GM12878 (cell line): ENCODE results near the gene NOS1AP. TPM values are rescaled to one million over a fixed set of nuclear protein-coding genes. Genes with fewer than 3 reads are reported as not detected.

Source experiments
- ATAC-seq: fragments of 200-7000 bp; cut with Tn5 transposase; 3 replicates; pipeline ENCODE4 v1.9.1; 2020; ENCODE audit warnings: mild to moderate bottlenecking, moderate library complexity
- BruUV-seq: library from RNA; stranded (reverse); fragments of 400-500 nt; replicated peaks from 2 replicates; lab custom pipeline; 2021; lab: Mats Ljungman, UMichigan
- CTCF ChIA-PET: fragments of 300-600 bp; sonication (Branson Sonifier 250); formaldehyde crosslinking; extraction: SDS; loops from one replicate; lab custom pipeline; 2021; ENCODE audit warnings: inconsistent platforms; lab: Yijun Ruan, JAX
- POLR2A ChIA-PET: fragments of 350-600 bp; formaldehyde crosslinking; extraction: SDS; loops from one replicate; lab custom pipeline; 2021; ENCODE audit warnings: inconsistent platforms; lab: Charles Lee
- RAD21 ChIA-PET: fragments of 300-600 bp; sonication (Branson Sonifier 250); formaldehyde crosslinking; loops from one replicate; lab custom pipeline; 2023; ENCODE audit warnings: antibody characterized with exemption; ENCODE audit not compliant: unreplicated experiment; lab: Charles Lee
- SMC1A ChIA-PET: fragments of 300-600 bp; sonication (Branson Sonifier 250); formaldehyde crosslinking; loops from one replicate; lab custom pipeline; 2023; ENCODE audit not compliant: unreplicated experiment, uncharacterized antibody; lab: Charles Lee
- DNase-seq: peaks from one replicate; pipeline ENCODE4 v3.0.0-alpha.2; 2011; ENCODE audit warnings: low read depth, low spot score
- FAIRE-seq: peaks from 3 replicates; lab custom pipeline; 2011; peaks lifted over from hg19 to GRCh38; lab: Jason Lieb, UNC
- H2AFZ ChIP-seq: 2 replicates; pipeline ENCODE4 v1.6.0; 2011; ENCODE audit warnings: low read depth, low read length, control low read depth; ENCODE audit not compliant: control insufficient read depth
- H3K27ac ChIP-seq: 2 replicates; pipeline ENCODE4 v1.5.1; 2011; ENCODE audit warnings: control low read depth; ENCODE audit not compliant: control insufficient read depth, insufficient read depth
- H3K27me3 ChIP-seq, 2 experiments: replicated peaks in 1 of 2; 2 replicates each; pipeline versions ENCODE4 v1.6.0 to v1.6.1; 2011; ENCODE audit warnings: low read length in 1 of 2; ENCODE audit not compliant: control insufficient read depth in 2 of 2, insufficient read depth in 2 of 2
- H3K36me3 ChIP-seq, 2 experiments: 2 replicates each; pipeline ENCODE4 v1.5.1; 2011; ENCODE audit warnings: low read length in 1 of 2; ENCODE audit not compliant: control insufficient read depth in 2 of 2, insufficient read depth in 2 of 2
- H3K4me1 ChIP-seq: 2 replicates; pipeline ENCODE4 v1.6.1; 2011; ENCODE audit warnings: mild to moderate bottlenecking, low read length, moderate library complexity, mixed read lengths; ENCODE audit not compliant: control insufficient read depth, insufficient read depth
- H3K4me2 ChIP-seq: 2 replicates; pipeline ENCODE4 v1.6.0; 2011; ENCODE audit warnings: control low read depth; ENCODE audit not compliant: control insufficient read depth, insufficient read depth
- H3K4me3 ChIP-seq: fragments of 200-600 bp; sonication (generic); 2 replicates; pipeline ENCODE4 v1.5.1; 2016
- H3K79me2 ChIP-seq: 2 replicates; pipeline ENCODE4 v1.6.0; 2011; ENCODE audit warnings: low read length; ENCODE audit not compliant: control insufficient read depth, insufficient read depth
- H3K9ac ChIP-seq: 2 replicates; pipeline ENCODE4 v1.8.0; 2011; ENCODE audit warnings: low read length, control low read depth, mixed read lengths; ENCODE audit not compliant: control insufficient read depth, insufficient read depth
- H3K9me3 ChIP-seq: replicated peaks from 3 replicates; pipeline ENCODE4 v1.5.1; 2011; ENCODE audit warnings: mild to moderate bottlenecking, low read length; ENCODE audit not compliant: control insufficient read depth, insufficient read depth
- H4K20me1 ChIP-seq: 2 replicates; pipeline ENCODE4 v1.6.0; 2011; ENCODE audit not compliant: control insufficient read depth, insufficient read depth
- ATF7 ChIP-seq: fragments of 450-650 bp; IDR thresholded peaks from 2 replicates; pipeline ENCODE4 v1.6.1; 2016; ENCODE audit warnings: low read depth, mild to moderate bottlenecking
- ETV6 ChIP-seq, 2 experiments: fragments of 450-650 bp in 1 of 2; IDR thresholded peaks in 1 of 2; conservative IDR thresholded peaks in 1 of 2; 2 replicates each; pipeline ENCODE4 v1.6.1; 2014; ENCODE audit warnings: antibody characterized with exemption in 1 of 2, borderline replicate concordance in 1 of 2, low read depth in 1 of 2, mild to moderate bottlenecking in 1 of 2, moderate library complexity in 1 of 2
- MXI1 ChIP-seq: fragments of 150-350 bp; IDR thresholded peaks from 2 replicates; pipeline ENCODE4 v1.6.1; 2011; ENCODE audit warnings: low read depth, mild to moderate bottlenecking, inconsistent platforms, low read length, improper control_type of control experiment
- TCF12 ChIP-seq: IDR thresholded peaks from 2 replicates; pipeline ENCODE4 v1.6.1; 2011; ENCODE audit warnings: low read depth, mild to moderate bottlenecking, low read length
- WGBS: methylation state at CpG from one replicate; pipeline ENCODE4 v1.1.6; 2016; ENCODE audit warnings: low lambda C conversion rate; ENCODE audit not compliant: insufficient replicate concordance, insufficient coverage; ENCODE audit errors: missing lambda C conversion rate; 5-methylcytosine and 5-hydroxymethylcytosine counted together
- in situ Hi-C: fragments of 300-500 bp; cut with MboI; formaldehyde crosslinking; loops from 9 replicates; pipeline ENCODE4 v1.14.3; 2018; ENCODE audit warnings: mixed read lengths
- intact Hi-C: fragments of 100-400 bp; cut with micrococcal nuclease; formaldehyde crosslinking; loops from one replicate; pipeline ENCODE4 v1.14.2; 2022; ENCODE audit not compliant: unreplicated experiment
- polyA plus RNA-seq, 11 experiments: library from polyadenylated mRNA; depleted of rRNA in 4 of 11; unstranded in 6 of 11; stranded (reverse) in 5 of 11; fragments of >200 nt; fragmentation: Nextera tagmentation in 4 of 11; fragmentation: Illumina TruSeq in 1 of 11; extraction: Ambion mirVana in 4 of 11; extraction: Trizol in 1 of 11; gene quantifications; 1 replicate in 1 of 11; 2 replicates in 10 of 11; pipeline versions ENCODE4 v1.2.1 to v1.2.3, GENCODE V29; 2011 to 2016; ENCODE audit warnings: inconsistent platforms in 2 of 11, missing spikeins in 2 of 11, low read depth in 1 of 11
- total RNA-seq, 4 experiments: library from RNA; depleted of rRNA in 3 of 4; stranded (reverse); fragments of >200 nt in 3 of 4; fragmentation: Illumina TruSeq in 1 of 4; extraction: Trizol in 1 of 4; gene quantifications; 2 replicates each; pipeline versions ENCODE4 v1.2.1 to v1.2.3, GENCODE V29; 2013 to 2021
- TF ChIP-seq, protein P1 (sequence below): fragments of 450-650 bp; IDR thresholded peaks from 2 replicates; pipeline ENCODE4 v1.6.1; 2017; ENCODE audit warnings: antibody characterized with exemption, mild to moderate bottlenecking, moderate library complexity
- TF ChIP-seq, protein P2 (sequence below): fragments of 450-650 bp; IDR thresholded peaks from 2 replicates; pipeline ENCODE4 v1.6.1; 2017; ENCODE audit warnings: low read depth, mild to moderate bottlenecking, moderate library complexity
- TF ChIP-seq, protein P3 (sequence below): IDR thresholded peaks from 2 replicates; pipeline ENCODE4 v1.6.1; 2012; ENCODE audit warnings: mild to moderate bottlenecking, low read depth, low read length

The NOS1AP gene
- total and polyA plus RNA-seq, 10 of the 15 experiments (the other 5 are each of a cell fraction or from before 2014, with no cell fraction given), result 0.03 to 0.15 TPM; not detected in 8

DNA sequence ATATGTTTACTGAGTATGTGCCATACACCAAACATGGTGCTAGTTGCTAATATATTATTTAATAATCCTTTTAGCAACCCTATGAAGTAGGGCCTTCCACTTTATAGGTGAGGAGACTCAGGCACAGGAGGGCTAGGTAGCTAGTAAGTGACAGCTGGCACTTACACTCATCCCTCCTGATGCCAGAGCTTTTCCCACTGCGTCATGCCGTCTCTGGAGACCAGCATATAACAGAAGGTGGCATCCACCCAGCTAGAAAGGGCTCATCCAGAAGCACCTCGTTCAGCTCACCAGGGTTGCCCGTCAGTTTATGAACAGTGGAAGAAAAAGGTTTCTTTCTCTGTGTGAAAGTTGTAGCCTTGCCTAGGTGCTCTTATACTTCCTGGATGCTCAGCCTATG is 108.9 kb downstream of the NOS1AP start:
- in situ Hi-C loops, result no loop called here
- H3K27ac ChIP-seq, result no peak overlapping the region
- no TSS peak for BruUV-seq
- no peak for FAIRE-seq
- no peak for TF ChIP-seq TCF12
- TF ChIP-seq ETV6 (conservative IDR thresholded peaks at IDR 0.05 in 1 of 2, IDR thresholded peaks at IDR 0.05 in 1 of 2; ENCODE audit: borderline replicate concordance in 1 of 2, low read depth in 1 of 2), result no peak
- TF ChIP-seq, all 136 proteins: peak for 0
- ChIA-PET POLR2A (no interaction called here), RAD21 (no interaction called here), SMC1A (interaction anchor here (1.3 kb wide), 1 partner anchor 26 kb away, joined by 3 read pairs; no protein-coding TSS in a partner anchor), CTCF (interaction anchor here (1.4 kb wide), 1 partner anchor 122 kb away, joined by 6 read pairs; no protein-coding TSS in a partner anchor)
- H3K4me3 ChIP-seq, result no peak overlapping the region
- H3K4me2 ChIP-seq, result no peak overlapping the region
- H3K9me3 ChIP-seq, result no peaks in the 10 kb centered on the region
- no peaks in the 10 kb centered on the region for H3K36me3 ChIP-seq
- no peaks in the 10 kb centered on the region for H4K20me1 ChIP-seq
- intact Hi-C loops, result no loop called here
- no peak overlapping the region for H3K9ac ChIP-seq
- DNase-seq (no peak), ATAC-seq (no peak)
- H3K4me1 ChIP-seq, result no peaks in the 10 kb centered on the region
- no peaks in the 10 kb centered on the region; a peak in 2 of 4 replicates for H3K27me3 ChIP-seq
- 34% methylated on average over 4 of the region's 4 CpGs for WGBS
- no peak overlapping the region for H2AFZ ChIP-seq
- no peaks in the 10 kb centered on the region for H3K79me2 ChIP-seq

DNA sequence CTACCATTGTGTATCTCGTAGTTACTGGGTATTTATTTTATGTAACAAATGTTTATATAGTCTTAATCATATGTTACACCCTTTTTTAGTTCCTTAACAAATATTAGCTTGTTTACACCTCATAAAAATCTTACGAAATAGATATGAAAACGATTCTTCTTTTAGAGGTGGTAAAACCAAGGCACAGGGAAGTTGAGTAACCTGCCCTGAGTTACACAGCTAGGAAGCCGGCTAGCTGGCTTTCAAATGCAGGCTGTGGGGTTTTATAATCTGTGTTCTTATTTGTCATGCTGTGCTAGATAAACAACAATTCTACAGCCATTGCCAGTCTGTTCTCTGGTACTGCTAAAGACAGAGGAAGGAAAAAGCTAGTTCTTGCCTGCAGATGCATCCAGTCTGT is 109.6 kb downstream of the NOS1AP start:
- Histone ChIP-seq H4K20me1 (no peaks in the 10 kb centered on the region), H3K4me2 (no peak overlapping the region), H3K36me3 (no peaks in the 10 kb centered on the region), H3K27ac (no peak overlapping the region), H2AFZ (no peak overlapping the region), H3K9me3 (no peaks in the 10 kb centered on the region), H3K27me3 (no peaks in the 10 kb centered on the region; a peak in 2 of 4 replicates), H3K4me1 (no peaks in the 10 kb centered on the region), H3K9ac (no peak overlapping the region), H3K4me3 (no peak overlapping the region), H3K79me2 (no peaks in the 10 kb centered on the region)
- in situ Hi-C loops (no loop called here), intact Hi-C loops (no loop called here)
- BruUV-seq, result no TSS peak
- no peak for ATAC-seq
- 23% methylated on average over 4 of the region's 4 CpGs for WGBS
- ChIA-PET POLR2A (no interaction called here), SMC1A (interaction anchor here (1.3 kb wide), 1 partner anchor 26 kb away, joined by 3 read pairs; no protein-coding TSS in a partner anchor), CTCF (interaction anchor here (1.5 kb wide), 1 partner anchor 61 kb away, joined by 5 read pairs; no protein-coding TSS in a partner anchor), RAD21 (no interaction called here)
- FAIRE-seq, result no peak
- DNase-seq, result no peak
- no peak for TF ChIP-seq MXI1
- TF ChIP-seq, protein P1, sequence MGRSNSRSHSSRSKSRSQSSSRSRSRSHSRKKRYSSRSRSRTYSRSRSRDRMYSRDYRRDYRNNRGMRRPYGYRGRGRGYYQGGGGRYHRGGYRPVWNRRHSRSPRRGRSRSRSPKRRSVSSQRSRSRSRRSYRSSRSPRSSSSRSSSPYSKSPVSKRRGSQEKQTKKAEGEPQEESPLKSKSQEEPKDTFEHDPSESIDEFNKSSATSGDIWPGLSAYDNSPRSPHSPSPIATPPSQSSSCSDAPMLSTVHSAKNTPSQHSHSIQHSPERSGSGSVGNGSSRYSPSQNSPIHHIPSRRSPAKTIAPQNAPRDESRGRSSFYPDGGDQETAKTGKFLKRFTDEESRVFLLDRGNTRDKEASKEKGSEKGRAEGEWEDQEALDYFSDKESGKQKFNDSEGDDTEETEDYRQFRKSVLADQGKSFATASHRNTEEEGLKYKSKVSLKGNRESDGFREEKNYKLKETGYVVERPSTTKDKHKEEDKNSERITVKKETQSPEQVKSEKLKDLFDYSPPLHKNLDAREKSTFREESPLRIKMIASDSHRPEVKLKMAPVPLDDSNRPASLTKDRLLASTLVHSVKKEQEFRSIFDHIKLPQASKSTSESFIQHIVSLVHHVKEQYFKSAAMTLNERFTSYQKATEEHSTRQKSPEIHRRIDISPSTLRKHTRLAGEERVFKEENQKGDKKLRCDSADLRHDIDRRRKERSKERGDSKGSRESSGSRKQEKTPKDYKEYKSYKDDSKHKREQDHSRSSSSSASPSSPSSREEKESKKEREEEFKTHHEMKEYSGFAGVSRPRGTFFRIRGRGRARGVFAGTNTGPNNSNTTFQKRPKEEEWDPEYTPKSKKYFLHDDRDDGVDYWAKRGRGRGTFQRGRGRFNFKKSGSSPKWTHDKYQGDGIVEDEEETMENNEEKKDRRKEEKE, result no peak
- TF ChIP-seq, protein P2, sequence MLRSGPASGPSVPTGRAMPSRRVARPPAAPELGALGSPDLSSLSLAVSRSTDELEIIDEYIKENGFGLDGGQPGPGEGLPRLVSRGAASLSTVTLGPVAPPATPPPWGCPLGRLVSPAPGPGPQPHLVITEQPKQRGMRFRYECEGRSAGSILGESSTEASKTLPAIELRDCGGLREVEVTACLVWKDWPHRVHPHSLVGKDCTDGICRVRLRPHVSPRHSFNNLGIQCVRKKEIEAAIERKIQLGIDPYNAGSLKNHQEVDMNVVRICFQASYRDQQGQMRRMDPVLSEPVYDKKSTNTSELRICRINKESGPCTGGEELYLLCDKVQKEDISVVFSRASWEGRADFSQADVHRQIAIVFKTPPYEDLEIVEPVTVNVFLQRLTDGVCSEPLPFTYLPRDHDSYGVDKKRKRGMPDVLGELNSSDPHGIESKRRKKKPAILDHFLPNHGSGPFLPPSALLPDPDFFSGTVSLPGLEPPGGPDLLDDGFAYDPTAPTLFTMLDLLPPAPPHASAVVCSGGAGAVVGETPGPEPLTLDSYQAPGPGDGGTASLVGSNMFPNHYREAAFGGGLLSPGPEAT, result no peak
- TF ChIP-seq, protein P3, sequence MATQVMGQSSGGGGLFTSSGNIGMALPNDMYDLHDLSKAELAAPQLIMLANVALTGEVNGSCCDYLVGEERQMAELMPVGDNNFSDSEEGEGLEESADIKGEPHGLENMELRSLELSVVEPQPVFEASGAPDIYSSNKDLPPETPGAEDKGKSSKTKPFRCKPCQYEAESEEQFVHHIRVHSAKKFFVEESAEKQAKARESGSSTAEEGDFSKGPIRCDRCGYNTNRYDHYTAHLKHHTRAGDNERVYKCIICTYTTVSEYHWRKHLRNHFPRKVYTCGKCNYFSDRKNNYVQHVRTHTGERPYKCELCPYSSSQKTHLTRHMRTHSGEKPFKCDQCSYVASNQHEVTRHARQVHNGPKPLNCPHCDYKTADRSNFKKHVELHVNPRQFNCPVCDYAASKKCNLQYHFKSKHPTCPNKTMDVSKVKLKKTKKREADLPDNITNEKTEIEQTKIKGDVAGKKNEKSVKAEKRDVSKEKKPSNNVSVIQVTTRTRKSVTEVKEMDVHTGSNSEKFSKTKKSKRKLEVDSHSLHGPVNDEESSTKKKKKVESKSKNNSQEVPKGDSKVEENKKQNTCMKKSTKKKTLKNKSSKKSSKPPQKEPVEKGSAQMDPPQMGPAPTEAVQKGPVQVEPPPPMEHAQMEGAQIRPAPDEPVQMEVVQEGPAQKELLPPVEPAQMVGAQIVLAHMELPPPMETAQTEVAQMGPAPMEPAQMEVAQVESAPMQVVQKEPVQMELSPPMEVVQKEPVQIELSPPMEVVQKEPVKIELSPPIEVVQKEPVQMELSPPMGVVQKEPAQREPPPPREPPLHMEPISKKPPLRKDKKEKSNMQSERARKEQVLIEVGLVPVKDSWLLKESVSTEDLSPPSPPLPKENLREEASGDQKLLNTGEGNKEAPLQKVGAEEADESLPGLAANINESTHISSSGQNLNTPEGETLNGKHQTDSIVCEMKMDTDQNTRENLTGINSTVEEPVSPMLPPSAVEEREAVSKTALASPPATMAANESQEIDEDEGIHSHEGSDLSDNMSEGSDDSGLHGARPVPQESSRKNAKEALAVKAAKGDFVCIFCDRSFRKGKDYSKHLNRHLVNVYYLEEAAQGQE, result no peak
- no peak for TF ChIP-seq ATF7
